Measurements from ENCODE around the gene PITPNM1.

Gene PITPNM1

GRCh38 chr11:67502328-67502979, 2.7 kb downstream of the PITPNM1 start:
- TF ChIP-seq CSRNP3 (CRISPR knock-in tag; IDR thresholded peaks at IDR 0.05) = no peak
- no peak for TF ChIP-seq BACH2 (CRISPR knock-in tag; IDR thresholded peaks at IDR 0.05; ENCODE audit: borderline replicate concordance)
- no peak for TF ChIP-seq CSDC2 (CRISPR knock-in tag; IDR thresholded peaks at IDR 0.05)
- TF ChIP-seq ZC3H10 (CRISPR knock-in tag; IDR thresholded peaks at IDR 0.05) = no peak
- TF ChIP-seq OSR1 (CRISPR knock-in tag; IDR thresholded peaks at IDR 0.05) = no peak
- TF ChIP-seq ZNF565 (CRISPR knock-in tag; conservative IDR thresholded peaks at IDR 0.05; ENCODE audit: low read depth) = no peak
- no peak for TF ChIP-seq ZFP30 (CRISPR knock-in tag; IDR thresholded peaks at IDR 0.05)
- TF ChIP-seq ZFP3 (CRISPR knock-in tag; IDR thresholded peaks at IDR 0.05) = no peak
- no peak for TF ChIP-seq TSHZ2 (CRISPR knock-in tag; IDR thresholded peaks at IDR 0.05)
- TF ChIP-seq TOX (CRISPR knock-in tag; IDR thresholded peaks at IDR 0.05; ENCODE audit: borderline replicate concordance) = no peak
- no peak for ATAC-seq

DNA sequence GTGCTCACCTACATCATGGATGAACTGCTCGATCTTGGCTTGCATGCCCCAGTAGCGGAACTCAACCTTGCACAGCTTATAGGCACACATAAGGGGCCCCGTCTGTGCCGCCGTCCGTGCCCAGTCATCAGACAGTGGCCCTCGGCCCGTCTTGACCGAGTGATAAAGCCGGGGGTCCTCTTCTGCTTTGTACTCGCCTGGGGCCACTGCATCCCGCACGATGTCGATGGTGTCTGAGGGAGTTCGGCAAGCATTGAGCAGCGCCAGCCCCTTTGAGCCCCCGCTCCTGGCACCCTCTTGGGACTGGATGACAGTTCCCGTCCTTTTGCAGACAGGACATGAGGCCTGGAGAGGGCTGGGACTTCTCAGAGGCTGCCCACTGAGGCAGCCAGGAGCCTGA, 3.3 kb downstream of the PITPNM1 start:
- TF ChIP-seq BACH2 (CRISPR knock-in tag; IDR thresholded peaks at IDR 0.05; ENCODE audit: borderline replicate concordance) = no peak
- TF ChIP-seq ESRRG (CRISPR knock-in tag; IDR thresholded peaks at IDR 0.05) = no peak
- TF ChIP-seq, protein P1, sequence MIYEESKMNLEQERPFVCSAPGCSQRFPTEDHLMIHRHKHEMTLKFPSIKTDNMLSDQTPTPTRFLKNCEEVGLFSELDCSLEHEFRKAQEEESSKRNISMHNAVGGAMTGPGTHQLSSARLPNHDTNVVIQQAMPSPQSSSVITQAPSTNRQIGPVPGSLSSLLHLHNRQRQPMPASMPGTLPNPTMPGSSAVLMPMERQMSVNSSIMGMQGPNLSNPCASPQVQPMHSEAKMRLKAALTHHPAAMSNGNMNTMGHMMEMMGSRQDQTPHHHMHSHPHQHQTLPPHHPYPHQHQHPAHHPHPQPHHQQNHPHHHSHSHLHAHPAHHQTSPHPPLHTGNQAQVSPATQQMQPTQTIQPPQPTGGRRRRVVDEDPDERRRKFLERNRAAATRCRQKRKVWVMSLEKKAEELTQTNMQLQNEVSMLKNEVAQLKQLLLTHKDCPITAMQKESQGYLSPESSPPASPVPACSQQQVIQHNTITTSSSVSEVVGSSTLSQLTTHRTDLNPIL (CRISPR knock-in tag; IDR thresholded peaks at IDR 0.05; ENCODE audit: low read depth) = no peak
- TF ChIP-seq RARB (CRISPR knock-in tag; IDR thresholded peaks at IDR 0.05) = no peak
- no peak for TF ChIP-seq SNAI2 (CRISPR knock-in tag; IDR thresholded peaks at IDR 0.05)
- TF ChIP-seq ZFP3 (CRISPR knock-in tag; IDR thresholded peaks at IDR 0.05) = no peak
- TF ChIP-seq ZNF565 (CRISPR knock-in tag; conservative IDR thresholded peaks at IDR 0.05; ENCODE audit: low read depth) = no peak
- TF ChIP-seq CSRNP3 (CRISPR knock-in tag; IDR thresholded peaks at IDR 0.05) = no peak
- no peak for TF ChIP-seq GLIS3 (CRISPR knock-in tag; IDR thresholded peaks at IDR 0.05)
- TF ChIP-seq TSHZ2 (CRISPR knock-in tag; IDR thresholded peaks at IDR 0.05) = no peak
- TF ChIP-seq ZNF70 (CRISPR knock-in tag; IDR thresholded peaks at IDR 0.05) = no peak
- TF ChIP-seq PATZ1 (CRISPR knock-in tag; IDR thresholded peaks at IDR 0.05; ENCODE audit: borderline replicate concordance) = no peak
- no peak for TF ChIP-seq ZNF8 (CRISPR knock-in tag; IDR thresholded peaks at IDR 0.05)
- no peak for TF ChIP-seq OSR1 (CRISPR knock-in tag; IDR thresholded peaks at IDR 0.05)
- ATAC-seq = no peak
